SK-N-SH treated with all-trans-retinoic acid at 6 μM for 48 hours (cell line): ENCODE results near the gene DNAJC15.

Experiments used
- ARNTL ChIP-seq: fragments of 450-650 bp; formaldehyde crosslinking; IDR thresholded peaks from 2 replicates; pipeline ENCODE4 v1.5.0; 2020; ENCODE audit warnings: low read depth, mild to moderate bottlenecking, moderate library complexity, borderline replicate concordance
- CREB5 ChIP-seq: fragments of 250-450 bp; sonication (Bioruptor Pico); IDR thresholded peaks from 2 replicates; pipeline ENCODE4 v1.5.1; 2020; ENCODE audit warnings: low read depth, mild to moderate bottlenecking, moderate library complexity
- CSDC2 ChIP-seq: fragments of 250-450 bp; sonication (Bioruptor Pico); IDR thresholded peaks from 2 replicates; pipeline ENCODE4 v1.5.0; 2020; ENCODE audit warnings: mild to moderate bottlenecking, moderate library complexity
- ISL1 ChIP-seq: fragments of 250-450 bp; sonication (Bioruptor Pico); IDR thresholded peaks from 2 replicates; pipeline ENCODE4 v2.1.2; 2022; ENCODE audit warnings: mild to moderate bottlenecking, moderate library complexity
- SNAI2 ChIP-seq: fragments of 250-450 bp; sonication (Bioruptor Pico); IDR thresholded peaks from 2 replicates; pipeline ENCODE4 v1.5.0; 2020; ENCODE audit warnings: mild to moderate bottlenecking, moderate library complexity
- TCF4 ChIP-seq: fragments of 250-450 bp; sonication (Bioruptor Pico); IDR thresholded peaks from 2 replicates; pipeline ENCODE4 v1.8.0; 2021; ENCODE audit warnings: mild to moderate bottlenecking, moderate library complexity, borderline replicate concordance
- TSHZ2 ChIP-seq: fragments of 250-450 bp; sonication (Bioruptor Pico); IDR thresholded peaks from 2 replicates; pipeline ENCODE4 v1.5.0; 2020; ENCODE audit warnings: mild to moderate bottlenecking, moderate library complexity
- ZC3H10 ChIP-seq: fragments of 250-450 bp; sonication (Bioruptor Pico); IDR thresholded peaks from 2 replicates; pipeline ENCODE4 v1.5.1; 2021; ENCODE audit warnings: mild to moderate bottlenecking, moderate library complexity
- ZFP30 ChIP-seq: fragments of 450-650 bp; formaldehyde crosslinking; IDR thresholded peaks from 2 replicates; pipeline ENCODE4 v1.5.0; 2022; ENCODE audit warnings: mild to moderate bottlenecking, moderate library complexity

- no peak for TF ChIP-seq ZFP30 (CRISPR knock-in tag)
- no peak for TF ChIP-seq SNAI2 (CRISPR knock-in tag)
- TF ChIP-seq ISL1 (CRISPR knock-in tag), result no peak
- TF ChIP-seq TCF4, result no peak
- TF ChIP-seq ARNTL (CRISPR knock-in tag), result no peak
- TF ChIP-seq CREB5 (CRISPR knock-in tag), result no peak
- TF ChIP-seq CSDC2 (CRISPR knock-in tag), result no peak
- TF ChIP-seq ZC3H10 (CRISPR knock-in tag), result no peak
- TF ChIP-seq TSHZ2 (CRISPR knock-in tag), result no peak
Observed at GRCh38 chr13:43118521-43118920, 95.1 kb downstream of the DNAJC15 start.
